GM12892 (cell line): ENCODE data around the gene KIRREL3.

ENCODE experiments used
- DNase-seq: peaks from one replicate; pipeline ENCODE4 v3.0.0; 2011; ENCODE audit not compliant: insufficient read length
- FAIRE-seq: peaks from 2 replicates; lab custom pipeline; 2011; peaks lifted over from hg19 to GRCh38; lab: Jason Lieb, UNC
- POLR2A ChIP-seq: IDR thresholded peaks from 2 replicates; pipeline ENCODE4 v1.6.1; 2011; ENCODE audit warnings: low read depth, low read length, control low read depth
- POLR2AphosphoS5 ChIP-seq: IDR thresholded peaks from 2 replicates; pipeline ENCODE4 v1.6.1; 2011; ENCODE audit warnings: low read depth, low read length, control low read depth
- TAF1 ChIP-seq: IDR thresholded peaks from 2 replicates; pipeline ENCODE4 v1.6.1; 2011; ENCODE audit warnings: low read depth, mild to moderate bottlenecking, control low read depth, low read length, borderline replicate concordance

Gene KIRREL3

DNA sequence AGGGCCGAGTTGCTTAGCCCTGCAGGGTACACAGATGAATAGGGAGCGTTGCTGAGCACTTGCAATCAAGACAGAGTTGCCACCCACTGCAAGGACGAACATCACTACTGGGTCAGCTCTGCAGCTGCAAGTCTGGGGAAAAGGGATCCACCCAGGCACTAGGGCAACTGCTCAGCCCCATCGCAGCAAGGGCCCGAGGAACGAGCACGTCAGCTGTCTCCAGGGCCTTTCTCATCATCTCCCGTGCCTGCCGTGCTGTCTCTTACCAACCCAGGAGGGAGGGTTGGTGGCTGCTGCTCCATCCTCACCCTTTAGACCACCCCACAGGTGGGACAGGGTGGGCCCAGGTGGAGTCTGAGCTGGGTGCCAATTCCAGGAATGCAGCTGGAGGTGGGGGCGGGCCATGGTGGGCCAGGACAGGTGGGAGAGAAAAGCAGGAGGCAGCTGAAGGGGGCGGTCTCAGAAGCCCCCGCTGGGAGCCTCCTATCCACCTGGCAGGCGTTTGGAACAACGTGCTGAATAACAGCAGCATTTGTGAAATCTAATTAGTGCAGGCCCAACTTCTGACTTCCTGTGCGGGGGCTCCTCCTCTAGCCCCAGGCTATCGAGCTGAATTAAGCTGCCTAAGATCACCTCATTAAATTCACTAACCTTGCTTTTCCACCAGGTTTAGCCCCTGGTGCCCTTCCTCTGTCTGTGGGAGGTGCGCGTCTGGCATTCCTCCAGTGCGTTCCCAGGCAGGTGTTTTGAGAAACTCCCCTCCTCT, 392.6 kb downstream of the KIRREL3 start:
- no peak for FAIRE-seq
- no peak for DNase-seq
- no peak for TF ChIP-seq POLR2A

- DNase-seq = peak; percentile 27
- peak; percentile 21 for FAIRE-seq
- TF ChIP-seq POLR2AphosphoS5 (no peak), POLR2A (no peak), TAF1 (no peak)
Measured at GRCh38 chr11:126607374-126607773, 393.2 kb downstream of the KIRREL3 start.

GRCh38 chr11:126606484-126606883, 394.1 kb downstream of the KIRREL3 start:
- TF ChIP-seq POLR2A = no peak
- TF ChIP-seq TAF1 = no peak
- no peak for TF ChIP-seq POLR2AphosphoS5
- FAIRE-seq = no peak
- DNase-seq = no peak

GRCh38 chr11:126604461-126604860, 396.1 kb downstream of the KIRREL3 start:
- DNase-seq = no peak

GRCh38 chr11:126603486-126603885, 397.1 kb downstream of the KIRREL3 start:
- TF ChIP-seq POLR2A = no peak
- TF ChIP-seq TAF1 = no peak
- TF ChIP-seq POLR2AphosphoS5 = no peak
- DNase-seq = no peak
- no peak for FAIRE-seq

More at GRCh38 chr11:126604461-126604860, 396.1 kb downstream of the KIRREL3 start:
- no peak for FAIRE-seq
- no peak for TF ChIP-seq TAF1
- TF ChIP-seq POLR2AphosphoS5 = no peak
- no peak for TF ChIP-seq POLR2A

GRCh38 chr11:126602993-126603392, 397.6 kb downstream of the KIRREL3 start:
- FAIRE-seq = no peak
- TF ChIP-seq TAF1 (no peak), POLR2A (no peak), POLR2AphosphoS5 (no peak)

DNA sequence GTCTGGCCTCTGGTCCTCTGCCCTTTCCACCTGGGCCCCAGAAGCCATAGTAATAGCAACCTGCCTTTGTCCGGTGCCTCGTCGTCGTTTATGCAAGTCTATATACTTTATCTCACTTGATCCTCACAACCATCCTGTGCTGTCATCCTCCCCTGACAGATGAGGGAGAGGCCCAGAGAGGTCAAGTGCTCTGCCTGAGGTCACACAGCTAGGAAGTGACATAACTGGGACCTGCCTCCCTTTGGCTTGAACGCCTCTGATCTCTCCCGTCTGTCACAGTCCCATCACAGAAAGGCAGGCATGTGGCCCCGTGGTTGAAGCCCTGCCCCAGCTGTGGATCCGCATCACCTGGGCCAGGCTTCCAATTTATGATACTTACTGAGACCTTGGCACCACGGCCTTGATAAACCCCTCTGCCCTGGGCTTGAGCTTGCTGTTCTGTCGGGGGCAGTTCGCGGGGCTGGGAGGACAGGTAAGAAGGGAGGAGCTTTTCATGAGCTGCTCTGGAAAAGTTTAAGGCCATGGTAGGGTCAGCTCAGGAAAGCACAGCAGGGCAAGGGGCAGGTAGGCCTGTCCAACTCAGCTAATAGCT, 398.1 kb downstream of the KIRREL3 start:
- TF ChIP-seq POLR2A = no peak
- TF ChIP-seq TAF1 = no peak
- no peak for TF ChIP-seq POLR2AphosphoS5
- FAIRE-seq = no peak
- no peak for DNase-seq

More at GRCh38 chr11:126602993-126603392, 397.6 kb downstream of the KIRREL3 start:
- DNase-seq = no peak

- no peak for DNase-seq
- TF ChIP-seq TAF1 (no peak), POLR2AphosphoS5 (no peak), POLR2A (no peak)
- no peak for FAIRE-seq
Measured at GRCh38 chr11:126601550-126602215, 398.9 kb downstream of the KIRREL3 start.

- no peak for DNase-seq
- FAIRE-seq = no peak
- TF ChIP-seq POLR2AphosphoS5 (no peak), TAF1 (no peak), POLR2A (no peak)
Measured at GRCh38 chr11:126601136-126601535, 399.4 kb downstream of the KIRREL3 start.

GRCh38 chr11:126599217-126599897, 401.2 kb downstream of the KIRREL3 start:
- no peak for FAIRE-seq

More at GRCh38 chr11:126599217-126599897, 401.2 kb downstream of the KIRREL3 start:
- DNase-seq = no peak
- TF ChIP-seq POLR2AphosphoS5 = no peak
- TF ChIP-seq TAF1 = no peak
- TF ChIP-seq POLR2A = no peak
